PC-9 (cell line): ENCODE data around the gene WDR7.

Experiments used
- CTCF ChIP-seq: fragments of 200-600 bp; sonication (generic); conservative IDR thresholded peaks from 2 replicates; pipeline ENCODE4 v1.6.1; 2017; ENCODE audit warnings: mixed run types, antibody characterized with exemption, mild to moderate bottlenecking, moderate library complexity
- EZH2 ChIP-seq: fragments of 200-600 bp; sonication (generic); IDR thresholded peaks from 2 replicates; pipeline ENCODE4 v1.8.0; 2017; ENCODE audit warnings: antibody characterized with exemption, low read depth

DNA sequence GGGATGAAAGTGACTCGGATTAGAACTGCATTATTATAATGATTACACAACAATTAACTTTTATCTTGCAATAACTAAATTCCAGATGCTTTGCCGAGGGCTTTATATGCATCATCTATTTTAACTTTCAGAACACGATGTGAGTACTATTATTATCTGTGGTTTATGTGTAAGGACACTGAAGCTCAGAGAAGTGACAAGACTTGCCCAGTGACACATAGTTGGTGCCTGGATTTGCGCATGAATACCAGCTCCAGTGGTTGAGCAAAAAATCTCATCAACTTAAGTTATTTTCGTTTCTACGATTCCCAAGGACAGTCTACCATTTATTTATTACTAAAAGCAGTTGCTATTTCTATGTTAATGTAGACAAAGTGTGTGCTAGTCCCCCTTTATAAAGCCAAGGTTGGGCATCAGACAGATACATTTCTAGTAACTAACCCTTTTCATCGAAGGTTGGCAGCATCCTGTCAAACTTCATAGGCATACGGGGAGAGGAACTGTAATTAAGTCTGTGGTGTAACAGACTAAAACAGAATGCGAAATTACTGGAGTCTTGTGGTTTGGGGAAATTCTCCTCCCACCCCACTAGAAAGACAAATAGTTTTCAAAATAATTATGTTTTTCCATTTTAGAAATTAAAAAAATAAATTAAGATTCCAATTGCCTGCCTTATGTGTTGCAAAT lies 422.5 kb downstream of the WDR7 start:
- TF ChIP-seq EZH2 (no peak), CTCF (no peak)
